ENCODE measurements around the gene DIS3L2.
"Not testable (repeated sequence)": the region's sequence is repeated elsewhere in the genome, so short reads cannot be mapped to it uniquely, and the experiment has no call there.

DIS3L2 gene

GRCh38 chr2:232362174-232362900 is 400.8 kb downstream of the DIS3L2 start:
- no peak overlapping the region for H3K4me3 ChIP-seq (ENCODE audit: low read depth, low read length)
- no peak for TF ChIP-seq CTCF (conservative IDR thresholded peaks at IDR 0.05; ENCODE audit: low read depth, low read length)
- DNase-seq (ENCODE audit: low read depth), result no peak

DNA sequence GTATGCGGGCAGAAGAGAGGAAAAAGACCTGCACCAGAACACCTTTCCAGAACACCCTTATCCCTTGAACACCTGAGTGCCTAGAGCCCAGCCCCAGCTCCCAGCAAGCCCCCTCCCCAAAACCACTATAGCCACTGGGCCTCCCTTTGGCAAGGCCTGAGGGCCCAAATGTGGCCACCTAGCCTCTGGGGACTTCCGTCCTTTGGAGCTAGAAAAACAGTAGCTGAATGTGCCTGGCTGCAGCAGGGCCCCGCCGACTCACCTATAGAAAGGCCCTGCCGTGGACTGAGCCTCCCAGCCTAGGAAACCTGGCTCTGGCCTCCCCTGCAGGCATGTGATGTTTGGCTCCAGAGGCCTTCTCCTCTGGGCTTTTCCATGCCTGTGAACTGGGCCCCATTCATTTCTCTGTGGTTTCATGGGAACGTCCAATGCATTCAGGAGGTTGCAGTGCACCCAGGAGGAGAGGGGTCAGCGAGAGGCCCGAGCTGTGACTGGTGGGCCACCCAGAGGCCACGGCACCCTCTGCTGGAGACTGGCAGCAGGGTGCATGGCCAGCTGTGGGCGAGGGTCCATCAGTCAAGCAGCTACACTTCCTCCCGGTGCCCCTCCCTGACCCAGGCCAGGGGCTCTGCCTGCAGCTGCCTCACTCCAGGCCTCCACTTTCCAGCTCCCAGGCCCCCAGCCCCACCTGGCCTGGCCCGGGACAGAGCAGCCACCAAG is 401.7 kb downstream of the DIS3L2 start:
- H3K4me3 ChIP-seq (ENCODE audit: low read depth, low read length); DNase-seq (ENCODE audit: low read depth): not testable (repeated sequence)

DNA sequence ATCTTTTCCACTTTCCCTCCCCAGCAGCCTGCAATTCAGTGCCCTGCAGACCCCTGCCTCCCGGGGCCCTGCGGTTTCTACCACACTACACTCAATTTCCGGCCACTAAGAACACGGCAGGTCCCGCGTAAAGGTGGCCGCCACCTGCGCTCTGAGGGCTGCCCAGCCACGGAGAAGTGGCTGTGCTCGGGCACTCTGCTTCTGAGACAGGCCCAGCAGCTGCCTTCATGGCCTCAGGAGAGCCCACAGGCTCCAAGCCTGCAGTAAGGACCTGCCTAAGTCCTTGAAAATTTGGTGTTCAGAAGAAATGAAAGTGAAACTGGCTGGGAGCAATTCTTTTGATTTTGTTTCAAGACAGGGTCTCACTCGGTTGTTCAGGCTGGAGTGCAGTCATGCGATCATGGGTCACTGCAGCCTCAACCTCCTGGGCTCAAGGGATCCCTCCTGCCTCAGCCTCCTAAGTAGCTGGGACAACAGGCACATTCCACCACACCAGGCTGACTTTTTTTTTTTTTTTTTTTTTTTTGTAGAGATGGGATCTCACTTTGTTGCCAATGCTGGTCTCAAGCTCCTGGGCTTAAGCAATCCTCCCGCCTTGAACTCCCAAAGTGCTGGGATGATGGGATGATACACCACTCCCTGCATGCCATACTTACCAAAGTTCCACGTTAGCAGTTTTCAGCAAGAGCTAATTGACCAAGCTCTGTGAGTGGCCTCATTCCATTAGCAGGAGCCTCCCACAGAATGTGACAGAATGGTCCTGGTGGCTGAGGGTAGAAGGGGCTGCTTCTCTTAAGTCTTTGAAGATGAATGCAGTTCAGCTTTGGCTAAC is 402.5 kb downstream of the DIS3L2 start:
- TF ChIP-seq CTCF (conservative IDR thresholded peaks at IDR 0.05; ENCODE audit: low read depth, low read length), result no peak
- DNase-seq (ENCODE audit: low read depth), result peak; percentile 49
- H3K4me3 ChIP-seq (ENCODE audit: low read depth, low read length), result peak overlapping the region; percentile 14

DNA sequence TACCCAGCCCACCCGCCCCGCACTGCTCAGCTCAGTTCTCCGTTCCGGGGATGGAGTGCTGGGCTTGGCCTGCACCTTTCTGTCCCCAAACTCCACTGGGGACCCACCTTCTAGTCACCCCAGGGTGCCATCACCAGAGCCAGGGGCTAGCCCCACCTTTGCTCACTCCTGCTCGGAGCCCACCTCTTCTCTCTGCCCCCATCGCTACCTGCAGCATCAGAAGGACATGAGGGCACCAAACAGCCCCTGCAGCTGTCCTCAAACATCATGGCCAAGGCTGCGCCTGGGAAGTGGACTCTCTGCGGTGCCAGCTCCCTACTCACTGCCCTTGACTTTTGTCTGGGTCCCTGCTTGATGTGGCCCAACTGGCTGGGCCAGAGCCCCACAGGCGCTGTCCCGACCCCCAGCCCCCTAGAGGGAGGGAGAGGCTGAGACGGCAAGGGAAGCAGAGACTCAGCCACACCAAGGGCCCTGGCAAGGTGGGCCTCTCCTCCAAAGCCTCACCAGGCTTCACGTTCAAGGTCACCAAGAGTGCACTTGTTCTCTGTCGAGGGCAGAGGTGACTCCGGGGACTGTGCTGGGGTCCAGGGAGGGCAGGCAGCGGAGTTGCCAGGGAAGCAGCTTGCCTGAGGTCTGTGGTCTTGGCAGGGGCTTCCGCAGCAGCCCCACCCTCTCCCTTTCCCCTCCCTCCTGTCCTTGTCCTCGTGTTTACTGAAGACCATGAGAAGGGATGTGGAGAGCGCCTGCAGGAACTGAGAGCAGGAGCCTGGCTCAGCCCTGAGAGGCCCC is 403.5 kb downstream of the DIS3L2 start:
- H3K4me3 ChIP-seq (ENCODE audit: low read depth, low read length); DNase-seq (ENCODE audit: low read depth): not testable (repeated sequence)

DNA sequence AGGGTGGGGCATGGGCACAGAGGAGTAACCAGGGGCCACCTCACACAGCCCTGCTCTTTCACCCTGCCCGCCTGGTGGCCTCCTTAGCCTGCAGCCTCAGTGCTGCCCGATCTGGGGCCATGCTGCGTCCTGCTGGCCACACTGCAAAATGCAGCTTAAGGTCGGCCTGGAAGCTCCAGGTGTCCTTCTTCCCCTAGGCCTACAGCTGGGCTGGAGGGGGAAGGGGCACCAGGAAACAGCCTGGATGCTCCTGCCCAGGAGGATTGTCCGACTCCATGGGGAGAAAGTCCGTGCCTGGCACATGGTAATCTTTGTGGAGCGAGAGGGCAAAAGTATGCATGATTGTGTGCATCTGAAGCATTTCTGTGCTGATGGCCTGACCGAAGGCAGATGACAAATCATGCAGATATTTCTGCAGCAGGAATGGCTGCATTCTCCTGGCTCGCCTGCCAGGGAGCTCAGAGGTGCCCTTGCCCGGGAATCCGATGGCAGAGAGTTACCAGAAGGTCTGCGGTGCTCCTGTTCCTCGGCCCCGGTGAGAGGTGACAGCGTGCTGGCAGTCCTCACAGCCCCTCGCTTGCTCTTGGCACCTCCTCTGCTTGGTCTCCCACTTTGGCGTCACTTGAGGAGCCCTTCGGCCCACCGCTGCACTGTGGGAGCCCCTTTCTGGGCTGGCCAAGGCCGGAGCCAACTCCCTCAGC is 404.3 kb downstream of the DIS3L2 start:
- H3K4me3 ChIP-seq (ENCODE audit: low read depth, low read length), result no peak overlapping the region
- TF ChIP-seq CTCF (conservative IDR thresholded peaks at IDR 0.05; ENCODE audit: low read depth, low read length), result peak; percentile 58
- DNase-seq (ENCODE audit: low read depth), result peak; percentile 53

DNA sequence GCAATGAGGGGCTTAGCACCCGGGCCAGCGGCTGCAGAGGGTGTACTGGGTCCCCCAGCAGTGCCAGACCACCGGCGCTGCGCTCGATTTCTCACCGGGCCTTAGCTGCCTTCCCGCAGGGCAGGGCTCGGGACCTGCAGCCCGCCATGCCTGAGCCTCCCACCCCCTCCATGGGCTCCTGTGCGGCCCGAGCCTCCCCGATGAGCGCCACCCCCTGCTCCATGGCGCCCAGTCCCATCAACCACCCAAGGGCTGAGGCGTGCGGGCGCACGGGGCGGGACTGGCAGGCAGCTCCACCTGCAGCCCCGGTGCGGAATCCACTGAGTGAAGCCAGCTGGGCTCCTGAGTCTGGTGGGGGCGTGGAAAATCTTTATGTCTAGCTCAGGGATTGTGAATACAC is 404.9 kb downstream of the DIS3L2 start:
- not testable (repeated sequence) for DNase-seq (ENCODE audit: low read depth); H3K4me3 ChIP-seq (ENCODE audit: low read depth, low read length)

DNA sequence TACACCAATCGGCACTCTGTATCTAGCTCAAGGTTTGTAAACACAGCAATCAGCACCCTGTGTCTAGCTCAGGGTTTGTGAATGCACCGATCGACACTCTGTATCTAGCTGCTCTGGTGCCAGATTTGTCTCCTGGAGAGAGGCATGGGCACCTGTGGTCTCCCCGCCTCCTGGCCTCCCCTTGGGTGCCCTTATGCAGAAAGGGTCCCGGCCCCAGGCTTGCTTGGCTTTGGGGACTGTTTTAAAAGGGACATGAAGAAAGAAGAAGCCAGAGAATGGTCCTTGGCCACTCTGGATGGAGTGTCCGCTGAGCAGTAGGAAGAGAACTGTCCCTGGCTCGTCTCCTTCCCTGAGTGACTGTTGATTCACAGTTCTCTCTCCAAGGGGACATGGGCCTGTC is 405.5 kb downstream of the DIS3L2 start:
- DNase-seq (ENCODE audit: low read depth), result no peak
- TF ChIP-seq CTCF (conservative IDR thresholded peaks at IDR 0.05; ENCODE audit: low read depth, low read length), result no peak
- H3K4me3 ChIP-seq (ENCODE audit: low read depth, low read length), result no peak overlapping the region

Data from choroid plexus epithelial cell (primary cell).